ENCODE results near the gene KRTAP29-1.

DNA sequence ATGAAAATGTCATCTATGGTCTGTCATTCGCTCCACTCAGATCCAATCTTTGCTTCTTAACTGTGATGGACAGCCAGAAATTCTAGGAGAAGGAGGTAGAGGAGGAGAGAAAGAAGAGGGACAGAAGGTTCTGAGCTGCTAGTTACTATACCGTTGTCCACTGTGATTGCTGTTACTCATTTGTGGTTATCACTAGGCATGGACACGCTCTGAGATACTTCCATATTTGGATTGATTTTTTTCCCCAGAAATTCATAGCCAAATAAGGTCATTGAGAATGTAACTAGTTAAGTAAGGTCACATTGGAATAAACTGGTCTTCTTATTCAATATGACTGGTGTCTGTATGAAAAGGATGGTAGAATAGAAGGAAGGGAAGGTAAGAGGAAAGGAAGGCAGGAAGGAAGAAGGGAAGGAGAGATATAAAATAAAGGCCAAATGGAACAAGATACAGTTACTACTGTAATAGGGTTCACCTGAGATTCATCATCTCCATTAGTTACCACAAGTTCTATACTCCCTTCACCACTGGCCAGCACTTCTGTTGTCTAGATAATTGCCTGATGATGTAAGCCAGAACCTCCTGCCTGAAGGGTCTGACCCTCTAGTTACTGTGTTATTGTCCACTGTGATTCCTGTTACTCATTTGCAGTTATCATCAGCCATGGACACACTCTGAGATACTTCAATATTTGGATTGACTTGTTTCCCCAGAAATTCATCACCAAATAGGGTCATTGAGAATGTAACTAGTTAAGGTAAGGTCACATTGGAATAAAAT is 24.3 kb downstream of the KRTAP29-1 start:
- no peak for TF ChIP-seq SP1 (IDR thresholded peaks at IDR 0.05)
- no peak for TF ChIP-seq FOXK2 (IDR thresholded peaks at IDR 0.05)

Measured in HEK293T (cell line).